GM19395 (cell line): ENCODE data around the gene PRC1.
A peak's percentile ranks its signal among the peaks of the same experiment; 100 is the strongest.

Source experiments
- ATAC-seq: cut with Tn5 transposase; IDR thresholded peaks from one replicate; pipeline ENCODE4 v1.9.1; 2021; ENCODE audit warnings: mild to moderate bottlenecking, moderate library complexity; ENCODE audit not compliant: unreplicated experiment

PRC1 gene

GRCh38 chr15:90956274-90957030, 37.9 kb downstream of the PRC1 start:
- no peak for ATAC-seq

GRCh38 chr15:90955624-90956273, 38.6 kb downstream of the PRC1 start:
- no peak for ATAC-seq

- peak; percentile 95 for ATAC-seq
Measured at GRCh38 chr15:90954712-90955623, 39.4 kb downstream of the PRC1 start, which contains the start of gene RCCD1. Gene RCCD1 (plus strand): TSS chr15:90954884. CDS start chr15:90956735, 1,851 bp downstream.

- ATAC-seq: no peak
Measured at GRCh38 chr15:90953947-90954711, 40.2 kb downstream of the PRC1 start.

GRCh38 chr15:90952901-90953677, 41.2 kb downstream of the PRC1 start:
- ATAC-seq: no peak

GRCh38 chr15:90950676-90951075, 43.7 kb downstream of the PRC1 start:
- ATAC-seq: no peak

GRCh38 chr15:90949979-90950675, 44.2 kb downstream of the PRC1 start:
- ATAC-seq: no peak

- no peak for ATAC-seq
Measured at GRCh38 chr15:90948506-90948905, 45.8 kb downstream of the PRC1 start.

- no peak for ATAC-seq
Measured at GRCh38 chr15:90947577-90948357, 46.6 kb downstream of the PRC1 start.

GRCh38 chr15:90946941-90947576, 47.3 kb downstream of the PRC1 start:
- ATAC-seq: no peak

GRCh38 chr15:90946538-90946937, 47.8 kb downstream of the PRC1 start:
- no peak for ATAC-seq

- no peak for ATAC-seq
Measured at GRCh38 chr15:90945091-90945490, 49.2 kb downstream of the PRC1 start.

- no peak for ATAC-seq
Measured at GRCh38 chr15:90942354-90943120, 51.8 kb downstream of the PRC1 start.

- no peak for ATAC-seq
Measured at GRCh38 chr15:90941038-90941437, 53.3 kb downstream of the PRC1 start.

GRCh38 chr15:90939756-90940155, 54.6 kb downstream of the PRC1 start:
- ATAC-seq: no peak

- ATAC-seq: no peak
Measured at GRCh38 chr15:90938261-90938660, 56.1 kb downstream of the PRC1 start.

- no peak for ATAC-seq
Measured at GRCh38 chr15:90936823-90937222, 57.5 kb downstream of the PRC1 start.
